ENCODE data around the gene MAP4K4. TPM values are rescaled to one million over a fixed set of nuclear protein-coding genes. Genes with fewer than 3 reads are reported as not detected.

MAP4K4 gene
- total RNA-seq, 1 experiment from 2014 or later = 37.6 TPM

- DNase-seq (ENCODE audit: low read depth) = no peak
Observed at GRCh38 chr2:101788995-101789970, 91.8 kb downstream of the MAP4K4 start.

GRCh38 chr2:101790416-101790815 lies 92.9 kb downstream of the MAP4K4 start:
- DNase-seq (ENCODE audit: low read depth) = no peak

GRCh38 chr2:101790857-101791256 lies 93.3 kb downstream of the MAP4K4 start:
- DNase-seq (ENCODE audit: low read depth) = no peak

GRCh38 chr2:101792208-101792607 lies 94.7 kb downstream of the MAP4K4 start:
- no peak for DNase-seq (ENCODE audit: low read depth)

- DNase-seq (ENCODE audit: low read depth) = no peak
Observed at GRCh38 chr2:101793277-101793969, 95.9 kb downstream of the MAP4K4 start.

- DNase-seq (ENCODE audit: low read depth) = no peak
Observed at GRCh38 chr2:101794141-101794540, 96.6 kb downstream of the MAP4K4 start.

GRCh38 chr2:101795033-101795432 lies 97.5 kb downstream of the MAP4K4 start:
- DNase-seq (ENCODE audit: low read depth) = no peak

GRCh38 chr2:101796825-101797600 lies 99.5 kb downstream of the MAP4K4 start:
- DNase-seq (ENCODE audit: low read depth) = no peak

GRCh38 chr2:101801496-101801895 lies 104.0 kb downstream of the MAP4K4 start:
- no peak for DNase-seq (ENCODE audit: low read depth)

GRCh38 chr2:101802329-101802728 lies 104.8 kb downstream of the MAP4K4 start:
- no peak for DNase-seq (ENCODE audit: low read depth)

GRCh38 chr2:101803128-101803527 lies 105.6 kb downstream of the MAP4K4 start:
- peak; percentile 73 for DNase-seq (ENCODE audit: low read depth)

GRCh38 chr2:101803945-101804696 lies 106.6 kb downstream of the MAP4K4 start:
- no peak for DNase-seq (ENCODE audit: low read depth)

- peak; percentile 58 for DNase-seq (ENCODE audit: low read depth)
Observed at GRCh38 chr2:101805152-101806088, 107.9 kb downstream of the MAP4K4 start.

- DNase-seq (ENCODE audit: low read depth) = peak; percentile 92
Observed at GRCh38 chr2:101806123-101806522, 108.6 kb downstream of the MAP4K4 start.

GRCh38 chr2:101806701-101807100 lies 109.2 kb downstream of the MAP4K4 start:
- peak; percentile 42 for DNase-seq (ENCODE audit: low read depth)

GRCh38 chr2:101807242-101807641 lies 109.7 kb downstream of the MAP4K4 start:
- no peak for DNase-seq (ENCODE audit: low read depth)

- DNase-seq (ENCODE audit: low read depth) = no peak
Observed at GRCh38 chr2:101808006-101808562, 110.6 kb downstream of the MAP4K4 start.

GRCh38 chr2:101809698-101810097 lies 112.2 kb downstream of the MAP4K4 start:
- DNase-seq (ENCODE audit: low read depth) = no peak

- DNase-seq (ENCODE audit: low read depth) = no peak
Observed at GRCh38 chr2:101811226-101812015, 113.9 kb downstream of the MAP4K4 start.
